ENCODE measurements around the gene FNDC3B.

DNA sequence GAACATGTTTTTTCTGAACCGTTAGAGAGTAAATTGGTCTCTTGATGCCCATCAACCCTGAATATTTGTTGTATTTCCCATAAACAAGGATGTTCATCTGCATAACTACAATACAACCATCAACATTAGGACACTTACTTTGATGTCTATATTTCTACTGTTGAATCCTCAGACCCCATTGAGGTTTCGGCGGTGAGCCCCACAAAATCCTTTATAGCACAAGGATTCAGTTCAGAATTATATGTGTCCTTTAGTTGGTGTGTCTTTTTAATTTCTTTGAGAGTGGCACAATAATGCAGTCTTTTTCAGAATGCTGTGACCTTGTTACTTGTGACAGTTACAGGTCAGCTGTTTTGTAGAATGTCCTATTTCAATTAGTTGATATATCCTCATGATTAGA is 158.0 kb downstream of the FNDC3B start:
- TF ChIP-seq, protein P1, sequence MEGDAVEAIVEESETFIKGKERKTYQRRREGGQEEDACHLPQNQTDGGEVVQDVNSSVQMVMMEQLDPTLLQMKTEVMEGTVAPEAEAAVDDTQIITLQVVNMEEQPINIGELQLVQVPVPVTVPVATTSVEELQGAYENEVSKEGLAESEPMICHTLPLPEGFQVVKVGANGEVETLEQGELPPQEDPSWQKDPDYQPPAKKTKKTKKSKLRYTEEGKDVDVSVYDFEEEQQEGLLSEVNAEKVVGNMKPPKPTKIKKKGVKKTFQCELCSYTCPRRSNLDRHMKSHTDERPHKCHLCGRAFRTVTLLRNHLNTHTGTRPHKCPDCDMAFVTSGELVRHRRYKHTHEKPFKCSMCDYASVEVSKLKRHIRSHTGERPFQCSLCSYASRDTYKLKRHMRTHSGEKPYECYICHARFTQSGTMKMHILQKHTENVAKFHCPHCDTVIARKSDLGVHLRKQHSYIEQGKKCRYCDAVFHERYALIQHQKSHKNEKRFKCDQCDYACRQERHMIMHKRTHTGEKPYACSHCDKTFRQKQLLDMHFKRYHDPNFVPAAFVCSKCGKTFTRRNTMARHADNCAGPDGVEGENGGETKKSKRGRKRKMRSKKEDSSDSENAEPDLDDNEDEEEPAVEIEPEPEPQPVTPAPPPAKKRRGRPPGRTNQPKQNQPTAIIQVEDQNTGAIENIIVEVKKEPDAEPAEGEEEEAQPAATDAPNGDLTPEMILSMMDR (conservative IDR thresholded peaks at IDR 0.05; ENCODE audit: low read length): no peak
- no peak for TF ChIP-seq EZH2phosphoT487 (IDR thresholded peaks at IDR 0.05; ENCODE audit: borderline replicate concordance)

Data from Loucy (cell line).